GM12891 (cell line): Measurements from ENCODE around the gene CTNNA3.

Experiments
- PAX5 ChIP-seq: IDR thresholded peaks from 2 replicates; pipeline ENCODE4 v1.6.1; 2011; ENCODE audit warnings: low read length, moderate library complexity, mild to moderate bottlenecking; ENCODE audit not compliant: insufficient read depth, severe bottlenecking
- POLR2A ChIP-seq: IDR thresholded peaks from 2 replicates; pipeline ENCODE4 v1.6.1; 2011; ENCODE audit warnings: low read depth, low read length, control low read depth
- POLR2AphosphoS5 ChIP-seq: IDR thresholded peaks from 2 replicates; pipeline ENCODE4 v1.6.1; 2011; ENCODE audit warnings: low read depth, low read length, control low read depth
- SPI1 ChIP-seq: IDR thresholded peaks from 2 replicates; pipeline ENCODE4 v1.6.1; 2011; ENCODE audit warnings: low read depth, low read length, control low read depth

GRCh38 chr10:65964205-65964604 lies 1731.8 kb downstream of the CTNNA3 start:
- no peak for TF ChIP-seq POLR2A
- no peak for TF ChIP-seq POLR2AphosphoS5
- no peak for TF ChIP-seq PAX5
- TF ChIP-seq SPI1, result no peak
